GM21576 (cell line): ENCODE data around the gene MDM2.
"Not testable (repeated sequence)": the region's sequence is repeated elsewhere in the genome, so short reads cannot be mapped to it uniquely, and the experiment has no call there.

Source experiments
- ATAC-seq: cut with Tn5 transposase; IDR thresholded peaks from one replicate; pipeline ENCODE4 v1.9.1; 2021; ENCODE audit warnings: mild to moderate bottlenecking, moderate library complexity; ENCODE audit not compliant: unreplicated experiment

The MDM2 gene

GRCh38 chr12:68804657-68805591 is 3.1 kb upstream of the MDM2 start:
- no peak for ATAC-seq

GRCh38 chr12:68805592-68806120 is 2.3 kb upstream of the MDM2 start:
- no peak for ATAC-seq

- no peak for ATAC-seq
Measured at GRCh38 chr12:68806488-68807237, 1.3 kb upstream of the MDM2 start.

GRCh38 chr12:68807274-68807575 is 752 bp upstream of the MDM2 start:
- not testable (repeated sequence) for ATAC-seq

- ATAC-seq = peak; percentile 53
Measured at GRCh38 chr12:68808388-68809189, 612 bp downstream of the MDM2 start.

GRCh38 chr12:68809190-68810026 is 1.4 kb downstream of the MDM2 start:
- ATAC-seq = no peak

- not testable (repeated sequence) for ATAC-seq
Measured at GRCh38 chr12:68810027-68810389, 2.0 kb downstream of the MDM2 start.

- ATAC-seq = not testable (repeated sequence)
Measured at GRCh38 chr12:68811573-68811972, 3.6 kb downstream of the MDM2 start.

- no peak for ATAC-seq
Measured at GRCh38 chr12:68812553-68813241, 4.7 kb downstream of the MDM2 start.

GRCh38 chr12:68813242-68813593 is 5.2 kb downstream of the MDM2 start:
- ATAC-seq = no peak

- no peak for ATAC-seq
Measured at GRCh38 chr12:68814490-68815231, 6.7 kb downstream of the MDM2 start.

GRCh38 chr12:68815232-68815927 is 7.4 kb downstream of the MDM2 start:
- no peak for ATAC-seq

GRCh38 chr12:68815928-68816800 is 8.2 kb downstream of the MDM2 start:
- ATAC-seq = no peak

- not testable (repeated sequence) for ATAC-seq
Measured at GRCh38 chr12:68819481-68819880, 11.5 kb downstream of the MDM2 start.

GRCh38 chr12:68821357-68822188 is 13.6 kb downstream of the MDM2 start:
- no peak for ATAC-seq

GRCh38 chr12:68823696-68824095 is 15.7 kb downstream of the MDM2 start:
- no peak for ATAC-seq

GRCh38 chr12:68824131-68824530 is 16.2 kb downstream of the MDM2 start:
- no peak for ATAC-seq
